ENCODE measurements around the gene NUB1.
A peak's percentile ranks its signal among the peaks of the same experiment; 100 is the strongest.
"Not testable (repeated sequence)": the region's sequence is repeated elsewhere in the genome, so short reads cannot be mapped to it uniquely, and the experiment has no call there.

Gene NUB1

DNA sequence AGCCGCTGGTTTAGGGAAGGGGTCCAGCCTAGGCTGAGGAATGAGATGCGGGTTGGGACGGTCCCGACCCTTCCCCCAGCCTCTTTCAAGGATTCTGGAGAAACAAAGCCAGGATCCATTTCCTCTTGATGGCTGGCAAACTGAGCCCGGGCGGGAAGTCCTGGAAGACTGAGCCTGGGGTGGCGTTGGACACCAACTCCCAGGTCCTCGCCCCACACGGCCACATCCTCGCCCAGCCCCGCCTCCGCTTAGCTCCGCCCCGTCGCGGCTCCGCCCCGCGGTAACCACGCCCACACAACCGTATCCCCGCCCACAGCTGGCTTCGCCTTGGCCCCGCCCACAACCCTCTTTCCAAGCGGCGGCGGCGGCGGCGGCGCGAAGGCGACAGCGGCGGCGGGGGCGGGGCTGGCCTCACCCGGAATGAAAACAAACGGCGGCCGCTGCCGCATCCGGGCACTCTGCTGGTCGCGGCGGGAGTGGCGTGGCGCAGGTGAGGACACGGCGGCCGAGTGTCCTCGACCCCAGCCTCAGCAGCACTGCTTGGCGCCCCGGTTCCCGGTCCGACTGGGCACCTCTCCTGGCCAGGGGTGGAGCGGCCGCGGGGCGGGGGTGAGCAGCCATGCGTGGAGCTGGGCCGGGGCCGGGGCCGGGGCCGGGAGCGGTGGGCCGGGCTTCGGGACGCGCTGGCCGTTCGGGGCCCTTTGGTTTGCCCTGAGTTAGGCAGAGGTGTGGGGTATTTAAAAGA, at the start of gene NUB1:
Gene NUB1 (plus strand): TSS at position 456 of the 745 bp plus-strand sequence. CDS start 3,538 bp downstream, outside the sequence.
- peak; percentile 85 to 90 for DNase-seq (ENCODE audit: low read depth in 2 of 2)

DNA sequence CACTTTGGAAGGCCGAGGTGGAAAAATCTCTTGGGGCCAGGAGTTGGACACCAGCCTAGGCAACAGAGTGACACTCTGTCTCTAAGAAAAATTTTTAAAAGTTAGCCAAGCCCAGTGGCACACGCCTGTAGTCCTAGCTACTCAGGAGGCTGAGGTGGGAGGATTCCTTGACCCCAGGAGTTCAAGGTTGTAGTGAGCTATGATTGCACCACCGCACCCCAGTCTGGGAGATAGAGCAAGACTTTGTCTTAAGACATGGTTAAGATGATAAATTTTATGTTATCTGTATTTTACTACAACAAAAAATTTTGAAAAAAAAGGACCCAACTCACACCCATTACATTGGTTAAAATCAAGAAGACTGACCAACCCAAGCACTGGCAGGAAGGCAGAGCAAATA, 48.8 kb upstream of the NUB1 start:
- no peak for DNase-seq (ENCODE audit: low read depth in 2 of 2)

- DNase-seq (ENCODE audit: low read depth in 2 of 2), result no peak
Observed at GRCh38 chr7:151296202-151296992, 45.2 kb upstream of the NUB1 start.

GRCh38 chr7:151298765-151299164, 42.8 kb upstream of the NUB1 start:
- no peak for DNase-seq (ENCODE audit: low read depth in 2 of 2)

GRCh38 chr7:151299530-151299929, 42.1 kb upstream of the NUB1 start:
- no peak for DNase-seq (ENCODE audit: low read depth in 2 of 2)

DNA sequence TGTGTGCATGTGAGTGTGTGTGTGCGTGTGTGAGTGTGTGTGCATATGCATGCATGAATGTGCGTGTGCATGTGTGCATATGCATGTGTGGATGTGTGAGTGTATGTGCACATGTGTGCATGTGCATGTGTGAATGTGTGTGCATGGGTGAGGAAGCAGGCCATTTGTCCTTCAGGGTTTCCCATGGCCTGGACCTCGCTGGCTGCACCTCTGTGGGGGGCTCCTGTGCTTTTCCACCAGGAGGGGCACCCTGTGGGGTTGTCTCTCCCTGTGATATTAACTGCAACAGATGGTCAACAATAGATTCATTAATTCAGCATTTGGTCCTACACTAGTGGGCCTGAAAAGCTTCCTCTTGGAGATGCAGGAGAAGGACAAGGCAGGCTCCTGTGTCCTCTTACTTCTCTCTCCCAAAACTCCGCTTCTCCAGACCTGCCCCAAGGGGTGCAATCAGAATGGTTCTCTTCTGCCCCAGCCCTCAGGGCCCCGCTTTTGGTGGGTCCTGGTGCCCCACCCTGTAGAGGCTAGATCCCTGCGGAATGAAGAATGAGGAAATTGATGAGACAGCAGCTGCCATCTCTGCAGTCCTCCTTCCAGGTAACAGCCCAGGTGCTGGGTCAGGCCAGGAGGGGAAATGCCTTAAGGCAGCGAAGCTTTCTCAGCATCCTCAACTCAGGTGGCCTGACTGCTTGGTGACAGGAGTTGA, 41.5 kb upstream of the NUB1 start:
- DNase-seq (ENCODE audit: low read depth in 2 of 2), result no peak

- no peak for DNase-seq (ENCODE audit: low read depth in 2 of 2)
Observed at GRCh38 chr7:151301471-151302462, 39.8 kb upstream of the NUB1 start.

DNA sequence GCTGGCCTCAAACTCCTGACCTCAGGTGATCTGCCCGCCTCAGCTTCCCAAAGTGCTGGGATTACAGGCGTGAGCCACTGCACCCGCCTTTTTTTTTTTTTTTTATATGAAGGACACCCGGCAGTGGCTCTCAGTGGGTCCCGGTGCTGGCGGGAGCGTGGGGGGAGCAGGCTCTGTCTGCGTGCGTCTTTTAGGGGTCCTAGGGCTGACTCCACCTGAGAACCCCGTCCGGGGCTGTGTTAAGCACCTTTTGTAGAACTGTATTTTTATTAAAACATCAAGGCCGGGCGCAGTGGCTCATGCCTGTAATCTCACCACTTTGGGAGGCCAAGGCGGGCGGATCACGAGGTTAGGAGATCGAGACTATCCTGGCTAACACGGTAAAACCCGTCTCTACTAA, 37.4 kb upstream of the NUB1 start:
- DNase-seq (ENCODE audit: low read depth in 2 of 2), result not testable (repeated sequence)

DNA sequence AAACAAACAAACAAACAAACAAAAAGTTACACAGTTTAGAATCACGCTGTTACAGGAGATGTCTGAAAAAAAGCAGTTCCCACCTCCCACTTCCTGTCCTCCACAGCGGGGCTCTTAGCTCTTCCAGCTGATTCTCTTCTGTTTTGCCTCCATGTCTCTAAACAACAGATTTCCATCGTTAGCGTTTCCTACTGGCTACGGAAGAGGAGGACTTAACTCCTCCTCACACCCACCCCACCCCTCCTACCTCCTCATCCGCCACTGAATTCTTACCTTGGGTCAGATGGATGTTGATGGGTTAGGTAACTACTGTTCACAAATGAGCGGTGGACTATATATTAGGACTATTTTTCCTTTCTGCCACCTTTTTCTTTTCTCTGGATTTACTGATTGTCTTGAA, 36.8 kb upstream of the NUB1 start:
- no peak for DNase-seq (ENCODE audit: low read depth in 2 of 2)

- no peak for DNase-seq (ENCODE audit: low read depth in 2 of 2)
Observed at GRCh38 chr7:151306374-151306773, 35.2 kb upstream of the NUB1 start.

DNA sequence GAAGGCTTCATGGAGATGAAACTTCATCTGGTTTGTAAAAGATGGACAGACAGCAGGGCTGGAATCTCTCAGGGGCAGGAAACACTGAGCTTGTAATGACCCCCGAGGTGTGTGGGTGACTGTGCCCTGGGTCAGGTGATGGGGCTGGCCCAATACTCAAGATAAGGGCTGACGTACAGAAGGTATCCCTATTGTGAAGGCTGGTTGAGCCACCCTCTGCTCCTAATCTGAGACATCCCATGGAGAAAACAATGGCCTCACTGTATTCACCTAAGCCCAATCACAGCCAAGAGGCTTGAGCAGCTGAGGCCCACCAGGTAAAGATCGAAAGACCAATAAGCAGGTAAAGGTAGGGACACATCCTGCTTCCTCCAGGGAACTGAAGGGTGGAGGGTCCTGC, 34.8 kb upstream of the NUB1 start:
- DNase-seq (ENCODE audit: low read depth in 2 of 2), result no peak

GRCh38 chr7:151307536-151307935, 34.1 kb upstream of the NUB1 start:
- DNase-seq (ENCODE audit: low read depth in 2 of 2), result no peak

DNA sequence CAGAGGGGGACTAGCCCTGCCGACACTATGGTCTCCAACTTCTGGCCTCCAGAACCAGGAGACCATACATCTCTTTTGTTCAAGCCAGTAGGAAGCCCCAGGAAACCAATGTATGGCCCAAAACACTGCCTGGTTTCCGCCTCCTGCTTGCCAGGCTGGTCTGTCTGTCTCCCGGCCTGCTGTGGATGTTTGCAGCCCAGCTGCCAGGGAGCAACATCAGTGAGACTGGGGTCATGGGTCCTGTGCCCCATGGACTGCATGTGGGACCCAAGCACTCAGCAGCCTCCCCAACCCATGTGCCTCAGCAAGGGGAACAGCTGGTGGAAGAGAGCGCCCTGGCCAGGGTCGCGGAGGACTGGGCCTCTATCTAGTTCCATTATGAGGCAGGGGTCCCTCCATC, 33.4 kb upstream of the NUB1 start:
- no peak for DNase-seq (ENCODE audit: low read depth in 2 of 2)

GRCh38 chr7:151308791-151309190, 32.8 kb upstream of the NUB1 start:
- DNase-seq (ENCODE audit: low read depth in 2 of 2), result no peak

GRCh38 chr7:151309311-151309710, 32.3 kb upstream of the NUB1 start:
- no peak for DNase-seq (ENCODE audit: low read depth in 2 of 2)

DNA sequence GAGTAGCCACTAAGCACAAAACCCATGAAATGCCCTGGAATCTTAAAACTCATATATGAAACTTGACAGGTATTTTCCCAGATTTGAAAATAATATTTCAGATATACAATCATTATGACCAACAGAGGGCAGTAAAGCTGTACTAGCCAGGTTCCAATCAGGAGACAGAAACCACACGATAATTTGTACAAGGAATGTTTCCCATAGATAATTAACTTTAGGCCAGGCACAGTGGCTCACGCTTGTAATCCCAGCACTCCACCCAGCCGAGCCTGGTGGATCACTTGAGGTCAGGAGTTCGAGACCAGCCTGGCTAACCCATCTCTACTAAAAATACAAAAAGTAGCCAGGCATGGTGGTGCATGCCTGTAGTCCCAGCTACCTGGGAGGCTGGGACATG, 31.0 kb upstream of the NUB1 start:
- no peak for DNase-seq (ENCODE audit: low read depth in 2 of 2)

DNA sequence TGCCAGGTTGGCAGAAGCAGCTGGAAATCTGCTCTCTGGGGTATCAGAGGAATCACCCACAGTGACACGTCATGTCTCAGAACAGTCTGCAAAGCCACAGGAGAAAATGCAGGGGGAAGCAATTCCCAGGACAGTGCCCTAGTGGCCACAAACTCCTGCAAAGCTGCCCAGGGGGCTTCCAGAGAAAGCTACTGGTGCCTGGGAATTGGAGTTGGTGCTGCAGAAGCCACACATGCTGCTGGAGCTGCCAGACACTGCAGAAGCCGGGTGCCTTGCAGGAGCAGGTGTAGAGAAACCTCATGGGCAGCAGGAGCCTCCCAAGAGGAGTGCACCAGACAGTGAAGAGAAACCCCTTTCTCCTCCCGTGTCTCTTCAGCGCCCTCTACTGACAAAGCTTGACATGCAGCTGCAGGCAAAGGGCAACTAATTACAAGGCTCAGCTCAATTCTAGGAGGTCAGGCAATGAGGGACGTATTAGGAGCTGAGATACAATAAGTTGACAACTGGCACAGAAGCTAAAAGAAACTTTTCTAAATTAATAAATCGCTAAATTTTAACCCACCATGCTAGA, 30.2 kb upstream of the NUB1 start:
- DNase-seq (ENCODE audit: low read depth in 2 of 2), result peak; percentile 18 to 25

DNA sequence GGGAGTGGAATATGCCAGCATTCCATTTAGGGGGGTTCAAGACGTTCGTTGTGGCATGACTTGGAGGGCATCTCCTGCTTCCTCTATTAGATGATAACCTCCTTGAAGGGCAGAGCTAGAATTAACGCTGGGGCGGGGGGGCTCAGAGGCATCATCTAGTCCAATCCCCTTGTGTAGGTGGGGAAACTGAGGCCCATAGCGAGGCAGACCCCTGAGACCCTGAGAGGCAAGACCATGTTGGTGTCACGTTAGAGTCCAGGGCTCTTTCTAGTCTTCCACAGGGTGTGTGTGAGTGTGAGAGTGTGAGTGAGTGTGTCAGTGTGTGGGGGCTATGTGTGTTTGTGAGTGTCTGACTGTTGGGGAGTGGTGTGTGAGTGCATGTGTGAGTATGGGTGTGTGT, 29.3 kb upstream of the NUB1 start:
- no peak for DNase-seq (ENCODE audit: low read depth in 2 of 2)

GRCh38 chr7:151312831-151313809, 28.5 kb upstream of the NUB1 start:
- no peak for DNase-seq (ENCODE audit: low read depth in 2 of 2)

GRCh38 chr7:151313857-151314256, 27.8 kb upstream of the NUB1 start:
- peak in 1 of 2 donors; percentile 11 for DNase-seq (ENCODE audit: low read depth in 2 of 2)
